ENCODE results near the gene BCAS3.

DNA sequence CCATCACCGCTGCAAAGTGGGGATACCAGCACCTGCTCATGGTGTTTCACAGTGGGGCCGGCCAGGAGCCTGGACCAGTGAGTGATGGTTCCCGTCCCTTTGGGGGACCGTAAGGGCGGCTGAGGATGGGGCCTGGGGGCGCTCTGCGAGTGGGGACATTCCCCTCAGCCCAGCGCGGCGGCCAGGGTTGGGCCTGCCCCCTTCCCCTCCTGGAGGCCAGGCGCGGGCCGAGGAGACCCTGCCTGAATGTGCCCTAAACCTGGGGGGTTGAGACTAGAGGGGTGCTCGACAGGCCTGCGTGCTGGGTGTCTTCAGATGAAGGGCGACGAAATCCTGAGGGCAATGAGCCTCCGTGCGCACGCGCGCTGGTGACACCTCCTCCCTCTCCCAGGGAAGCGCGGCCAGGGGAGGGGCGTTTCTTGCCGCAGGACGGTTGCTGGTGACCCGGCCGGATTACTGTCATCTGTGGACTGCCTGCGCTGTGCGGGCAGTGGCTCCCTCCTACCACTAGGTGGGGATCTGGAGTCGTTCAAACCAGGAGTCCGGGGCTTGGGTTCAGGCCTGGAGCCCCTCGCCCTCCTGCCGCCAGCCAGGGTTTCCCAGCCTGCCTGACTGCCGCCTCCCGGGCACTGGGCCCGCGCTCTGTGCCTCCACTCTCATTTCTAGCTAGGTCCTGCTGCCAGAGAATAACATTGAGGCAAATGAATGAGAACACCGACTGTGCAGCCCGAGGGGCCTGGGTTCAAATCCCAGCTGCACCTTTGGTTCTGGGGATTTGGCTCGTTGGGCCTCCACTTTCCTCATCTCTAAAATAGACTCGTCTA lies 739.1 kb downstream of the BCAS3 start:
- no peak for TF ChIP-seq POLR2A (IDR thresholded peaks at IDR 0.05; ENCODE audit: low read depth, low read length)
- no peak for TF ChIP-seq TAF1 (IDR thresholded peaks at IDR 0.05; ENCODE audit: low read depth, low read length)
- TF ChIP-seq POLR2AphosphoS5 (IDR thresholded peaks at IDR 0.05; ENCODE audit: low read depth, low read length), result no peak
- no peak for TF ChIP-seq SPI1 (IDR thresholded peaks at IDR 0.05; ENCODE audit: low read depth, low read length)
- TF ChIP-seq PAX5 (IDR thresholded peaks at IDR 0.05; ENCODE audit: insufficient read depth, low read length, severe bottlenecking), result no peak
- TF ChIP-seq POU2F2 (IDR thresholded peaks at IDR 0.05; ENCODE audit: low read depth, low read length), result no peak
